ENCODE results near the gene EXOC3L1.

Gene EXOC3L1

GRCh38 chr16:67181346-67181745 lies 8.6 kb downstream of the EXOC3L1 start:
- no peak for ATAC-seq (replicated peaks; ENCODE audit: extremely low read depth, poor library complexity, severe bottlenecking)
- peaks cover 4% of the 10 kb centered on the region for H3K36me3 Mint-ChIP-seq (ENCODE audit: insufficient read depth)
- peaks cover 32% of the 10 kb centered on the region for H3K4me1 Mint-ChIP-seq
- no peaks in the 10 kb centered on the region for H3K27me3 Mint-ChIP-seq
- DNase-seq (ENCODE audit: low spot score in 2 of 2), result no peak
- H3K4me3 Mint-ChIP-seq, result no peak overlapping the region
- no peak overlapping the region for H3K27ac Mint-ChIP-seq (ENCODE audit: low read depth)
- no peaks in the 10 kb centered on the region for H3K9me3 Mint-ChIP-seq

- no peak for DNase-seq (ENCODE audit: low spot score in 2 of 2)
- Mint-ChIP-seq H3K4me3 (no peak overlapping the region), H3K27me3 (no peaks in the 10 kb centered on the region), H3K9me3 (no peaks in the 10 kb centered on the region), H3K36me3 (ENCODE audit: insufficient read depth) (peaks cover 2% of the 10 kb centered on the region), H3K27ac (ENCODE audit: low read depth) (no peak overlapping the region), H3K4me1 (peaks cover 27% of the 10 kb centered on the region)
- ATAC-seq (replicated peaks; ENCODE audit: extremely low read depth, poor library complexity, severe bottlenecking), result no peak
Observed at GRCh38 chr16:67180166-67180565, 9.8 kb downstream of the EXOC3L1 start.

GRCh38 chr16:67179421-67180080 lies 10.4 kb downstream of the EXOC3L1 start:
- H3K9me3 Mint-ChIP-seq, result no peaks in the 10 kb centered on the region
- ATAC-seq (replicated peaks; ENCODE audit: extremely low read depth, poor library complexity, severe bottlenecking) (no peak), DNase-seq (ENCODE audit: low spot score in 2 of 2) (no peak)
- no peak overlapping the region for H3K27ac Mint-ChIP-seq (ENCODE audit: low read depth)
- no peaks in the 10 kb centered on the region for H3K27me3 Mint-ChIP-seq
- H3K4me3 Mint-ChIP-seq, result no peak overlapping the region
- peaks cover 1% of the 10 kb centered on the region for H3K36me3 Mint-ChIP-seq (ENCODE audit: insufficient read depth)
- H3K4me1 Mint-ChIP-seq, result peaks cover 20% of the 10 kb centered on the region

- peaks cover 6% of the 10 kb centered on the region for H3K36me3 Mint-ChIP-seq (ENCODE audit: insufficient read depth)
- H3K4me3 Mint-ChIP-seq, result peak overlapping the region; percentile 69
- H3K4me1 Mint-ChIP-seq, result peaks cover 32% of the 10 kb centered on the region
Observed at GRCh38 chr16:67177743-67178699, 11.9 kb downstream of the EXOC3L1 start.

GRCh38 chr16:67176662-67177061 lies 13.3 kb downstream of the EXOC3L1 start:
- ATAC-seq (replicated peaks; ENCODE audit: extremely low read depth, poor library complexity, severe bottlenecking) (no peak), DNase-seq (ENCODE audit: low spot score in 2 of 2) (no peak)
- Mint-ChIP-seq H3K27me3 (peaks cover 3% of the 10 kb centered on the region), H3K4me1 (peaks cover 36% of the 10 kb centered on the region), H3K36me3 (ENCODE audit: insufficient read depth) (peaks cover 10% of the 10 kb centered on the region), H3K9me3 (no peaks in the 10 kb centered on the region), H3K27ac (ENCODE audit: low read depth) (no peak overlapping the region), H3K4me3 (no peak overlapping the region)

More at GRCh38 chr16:67177743-67178699, 11.9 kb downstream of the EXOC3L1 start:
- Mint-ChIP-seq H3K27ac (ENCODE audit: low read depth) (no peak overlapping the region), H3K9me3 (no peaks in the 10 kb centered on the region), H3K27me3 (no peaks in the 10 kb centered on the region)
- DNase-seq (ENCODE audit: low spot score in 2 of 2) (no peak), ATAC-seq (replicated peaks; ENCODE audit: extremely low read depth, poor library complexity, severe bottlenecking) (peak; percentile 64)

- Mint-ChIP-seq H3K36me3 (ENCODE audit: insufficient read depth) (peaks cover 13% of the 10 kb centered on the region), H3K9me3 (no peaks in the 10 kb centered on the region), H3K4me3 (peak overlapping the region; percentile 84), H3K27ac (ENCODE audit: low read depth) (no peak overlapping the region), H3K27me3 (peaks cover 18% of the 10 kb centered on the region), H3K4me1 (peaks cover 50% of the 10 kb centered on the region)
- DNase-seq (ENCODE audit: low spot score in 2 of 2) (no peak), ATAC-seq (replicated peaks; ENCODE audit: extremely low read depth, poor library complexity, severe bottlenecking) (no peak)
Observed at GRCh38 chr16:67174706-67175231, 15.2 kb downstream of the EXOC3L1 start.

- H3K4me3 Mint-ChIP-seq, result peak overlapping the region; percentile 84
- peak in 1 of 2 donors; percentile 40 for DNase-seq (ENCODE audit: low spot score in 2 of 2)
- peak overlapping the region; percentile 75 for H3K27ac Mint-ChIP-seq (ENCODE audit: low read depth)
- H3K9me3 Mint-ChIP-seq, result no peaks in the 10 kb centered on the region
- peaks cover 13% of the 10 kb centered on the region for H3K36me3 Mint-ChIP-seq (ENCODE audit: insufficient read depth)
- H3K27me3 Mint-ChIP-seq, result peaks cover 25% of the 10 kb centered on the region
- peak; percentile 78 for ATAC-seq (replicated peaks; ENCODE audit: extremely low read depth, poor library complexity, severe bottlenecking)
- peaks cover 52% of the 10 kb centered on the region for H3K4me1 Mint-ChIP-seq
Observed at GRCh38 chr16:67173808-67174705, 15.9 kb downstream of the EXOC3L1 start.

- peaks cover 32% of the 10 kb centered on the region for H3K27me3 Mint-ChIP-seq
- peaks cover 13% of the 10 kb centered on the region for H3K36me3 Mint-ChIP-seq (ENCODE audit: insufficient read depth)
- peaks cover 45% of the 10 kb centered on the region for H3K4me1 Mint-ChIP-seq
- no peaks in the 10 kb centered on the region for H3K9me3 Mint-ChIP-seq
- H3K27ac Mint-ChIP-seq (ENCODE audit: low read depth), result peak overlapping the region; percentile 75
- no peak for DNase-seq (ENCODE audit: low spot score in 2 of 2)
- no peak for ATAC-seq (replicated peaks; ENCODE audit: extremely low read depth, poor library complexity, severe bottlenecking)
- H3K4me3 Mint-ChIP-seq, result peak overlapping the region; percentile 84
Observed at GRCh38 chr16:67173323-67173722, 16.6 kb downstream of the EXOC3L1 start.

- Mint-ChIP-seq H3K27me3 (peaks cover 53% of the 10 kb centered on the region), H3K27ac (ENCODE audit: low read depth) (peak overlapping the region; percentile 39), H3K4me1 (peaks cover 32% of the 10 kb centered on the region)
Observed at GRCh38 chr16:67170949-67171649, 18.8 kb downstream of the EXOC3L1 start.

GRCh38 chr16:67170168-67170948 lies 19.6 kb downstream of the EXOC3L1 start, which contains the start of gene NOL3:
Gene NOL3 (plus strand): TSS chr16:67170538.
- ATAC-seq (replicated peaks; ENCODE audit: extremely low read depth, poor library complexity, severe bottlenecking) (no peak), DNase-seq (ENCODE audit: low spot score in 2 of 2) (no peak)
- Mint-ChIP-seq H3K4me3 (peak within 1 kb of the TSS; percentile 69), H3K27me3 (peaks cover 58% of the 10 kb centered on the region), H3K36me3 (ENCODE audit: insufficient read depth) (peaks cover 12% of the 10 kb centered on the region), H3K4me1 (peaks cover 32% of the 10 kb centered on the region), H3K27ac (ENCODE audit: low read depth) (no peak within 1 kb of the TSS), H3K9me3 (no peaks in the 10 kb centered on the region)

More at GRCh38 chr16:67170949-67171649, 18.8 kb downstream of the EXOC3L1 start:
- no peaks in the 10 kb centered on the region for H3K9me3 Mint-ChIP-seq
- DNase-seq (ENCODE audit: low spot score in 2 of 2) (no peak), ATAC-seq (replicated peaks; ENCODE audit: extremely low read depth, poor library complexity, severe bottlenecking) (no peak)
- peaks cover 12% of the 10 kb centered on the region for H3K36me3 Mint-ChIP-seq (ENCODE audit: insufficient read depth)
- H3K4me3 Mint-ChIP-seq, result peak overlapping the region; percentile 48

- DNase-seq (ENCODE audit: low spot score in 2 of 2) (no peak), ATAC-seq (replicated peaks; ENCODE audit: extremely low read depth, poor library complexity, severe bottlenecking) (no peak)
- H3K27ac Mint-ChIP-seq (ENCODE audit: low read depth), result no peak overlapping the region
- peaks cover 32% of the 10 kb centered on the region for H3K4me1 Mint-ChIP-seq
- H3K4me3 Mint-ChIP-seq, result peak overlapping the region; percentile 69
- peaks cover 17% of the 10 kb centered on the region for H3K36me3 Mint-ChIP-seq (ENCODE audit: insufficient read depth)
- H3K9me3 Mint-ChIP-seq, result no peaks in the 10 kb centered on the region
- peaks cover 64% of the 10 kb centered on the region for H3K27me3 Mint-ChIP-seq
Observed at GRCh38 chr16:67169642-67170167, 20.2 kb downstream of the EXOC3L1 start.

Measured in central memory CD8-positive, alpha-beta T cell (primary cell).